IPS DF 4.7 (cell line): Measurements from ENCODE around the gene TBX15.
"Not testable (repeated sequence)": the region's sequence is repeated elsewhere in the genome, so short reads cannot be mapped to it uniquely, and the experiment has no call there.

Experiments used
- DNase-seq: peaks from one replicate; pipeline ENCODE4 v3.0.0-alpha.2; 2013; ENCODE audit warnings: low spot score; ENCODE audit errors: extremely low read depth

Gene TBX15

GRCh38 chr1:118927427-118928187, 60.5 kb downstream of the TBX15 start:
- no peak for DNase-seq

GRCh38 chr1:118926261-118926660, 61.9 kb downstream of the TBX15 start:
- DNase-seq: no peak

GRCh38 chr1:118925651-118926050, 62.5 kb downstream of the TBX15 start:
- no peak for DNase-seq

- no peak for DNase-seq
Observed at GRCh38 chr1:118923319-118923718, 64.8 kb downstream of the TBX15 start.

GRCh38 chr1:118921994-118922393, 66.1 kb downstream of the TBX15 start:
- DNase-seq: no peak

GRCh38 chr1:118920124-118920717, 67.9 kb downstream of the TBX15 start:
- DNase-seq: peak; percentile 19

- no peak for DNase-seq
Observed at GRCh38 chr1:118918940-118919259, 69.2 kb downstream of the TBX15 start.

- no peak for DNase-seq
Observed at GRCh38 chr1:118918230-118918939, 69.8 kb downstream of the TBX15 start.

GRCh38 chr1:118916346-118916745, 71.8 kb downstream of the TBX15 start:
- DNase-seq: not testable (repeated sequence)

GRCh38 chr1:118914379-118915161, 73.6 kb downstream of the TBX15 start:
- no peak for DNase-seq

- no peak for DNase-seq
Observed at GRCh38 chr1:118913818-118914217, 74.3 kb downstream of the TBX15 start.

- no peak for DNase-seq
Observed at GRCh38 chr1:118912574-118912973, 75.6 kb downstream of the TBX15 start.

- no peak for DNase-seq
Observed at GRCh38 chr1:118911571-118911970, 76.6 kb downstream of the TBX15 start.

GRCh38 chr1:118907466-118907865, 80.7 kb downstream of the TBX15 start:
- no peak for DNase-seq

- no peak for DNase-seq
Observed at GRCh38 chr1:118905671-118906070, 82.5 kb downstream of the TBX15 start.

- no peak for DNase-seq
Observed at GRCh38 chr1:118905196-118905595, 82.9 kb downstream of the TBX15 start.

GRCh38 chr1:118902711-118903191, 85.4 kb downstream of the TBX15 start:
- no peak for DNase-seq

GRCh38 chr1:118902299-118902698, 85.8 kb downstream of the TBX15 start:
- no peak for DNase-seq

GRCh38 chr1:118900643-118901440, 87.3 kb downstream of the TBX15 start:
- no peak for DNase-seq

GRCh38 chr1:118899340-118899739, 88.8 kb downstream of the TBX15 start:
- DNase-seq: no peak

GRCh38 chr1:118898712-118899111, 89.4 kb downstream of the TBX15 start:
- no peak for DNase-seq
